NB4 (cell line): ENCODE measurements around the gene TGM3.
A peak's percentile ranks its signal among the peaks of the same experiment; 100 is the strongest.

Source experiments
- DNase-seq: peaks from one replicate; pipeline ENCODE4 v3.0.0; 2010; ENCODE audit warnings: low read depth
- H3K4me3 ChIP-seq: one replicate; pipeline ENCODE4 v1.5.1; 2011; ENCODE audit warnings: mild to moderate bottlenecking, low read depth, low read length, moderate library complexity
- CTCF ChIP-seq: IDR thresholded peaks from one replicate; pipeline ENCODE4 v1.5.1; 2012; ENCODE audit warnings: low read depth, low read length
- MAX ChIP-seq: IDR thresholded peaks from 2 replicates; pipeline ENCODE4 v1.6.1; 2011; ENCODE audit warnings: low read depth, low read length
- MYC ChIP-seq: IDR thresholded peaks from 2 replicates; pipeline ENCODE4 v1.6.1; 2011; ENCODE audit warnings: low read depth, low read length
- POLR2A ChIP-seq: IDR thresholded peaks from 2 replicates; pipeline ENCODE4 v1.6.1; 2011; ENCODE audit warnings: mild to moderate bottlenecking; ENCODE audit not compliant: insufficient read length; ENCODE audit errors: extremely low read depth

TGM3 gene

DNA sequence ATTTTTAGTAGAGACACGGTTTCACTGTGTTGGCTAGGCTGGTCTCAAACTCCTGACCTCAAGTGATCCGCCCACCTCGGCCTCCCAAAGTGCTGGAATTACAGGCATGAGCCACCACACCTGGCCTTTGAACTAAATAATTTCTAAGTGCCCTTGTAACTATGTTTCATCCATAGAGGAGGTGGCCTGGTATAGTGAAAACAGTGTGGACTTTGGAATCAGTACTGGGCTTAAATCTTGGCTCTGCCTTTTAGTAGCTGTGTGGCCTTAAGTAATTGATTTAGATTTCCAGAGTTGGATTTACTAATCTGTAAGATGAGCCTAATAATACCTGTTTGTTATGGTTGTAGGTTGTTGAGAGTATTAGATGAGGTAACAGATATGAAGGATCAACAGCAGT is 14.2 kb upstream of the TGM3 start:
- no peak for DNase-seq
- TF ChIP-seq MAX (no peak), CTCF (no peak), POLR2A (no peak), MYC (no peak)
- no peak overlapping the region for H3K4me3 ChIP-seq

DNA sequence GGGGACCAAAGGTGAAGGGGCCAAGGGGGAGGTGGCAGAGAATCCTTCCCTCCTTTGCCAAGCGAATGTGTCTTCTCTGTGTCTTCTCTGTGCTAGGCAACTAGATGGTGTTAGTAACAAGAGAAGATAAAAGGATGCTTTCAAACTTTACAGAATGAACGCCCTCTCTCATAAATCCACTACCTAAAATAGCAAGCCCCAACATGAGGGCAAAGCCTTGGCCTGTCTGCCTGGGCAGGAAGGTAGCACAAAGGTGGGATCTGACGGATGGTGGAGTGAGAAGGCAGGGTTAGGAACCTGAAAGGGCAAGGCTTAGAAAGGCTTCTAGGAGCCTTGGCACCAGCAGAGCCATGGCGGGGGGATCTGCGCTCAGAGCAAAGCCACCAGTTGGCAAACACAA is 13.6 kb upstream of the TGM3 start:
- TF ChIP-seq MAX, result no peak
- no peak for TF ChIP-seq CTCF
- no peak for DNase-seq
- no peak overlapping the region for H3K4me3 ChIP-seq

DNA sequence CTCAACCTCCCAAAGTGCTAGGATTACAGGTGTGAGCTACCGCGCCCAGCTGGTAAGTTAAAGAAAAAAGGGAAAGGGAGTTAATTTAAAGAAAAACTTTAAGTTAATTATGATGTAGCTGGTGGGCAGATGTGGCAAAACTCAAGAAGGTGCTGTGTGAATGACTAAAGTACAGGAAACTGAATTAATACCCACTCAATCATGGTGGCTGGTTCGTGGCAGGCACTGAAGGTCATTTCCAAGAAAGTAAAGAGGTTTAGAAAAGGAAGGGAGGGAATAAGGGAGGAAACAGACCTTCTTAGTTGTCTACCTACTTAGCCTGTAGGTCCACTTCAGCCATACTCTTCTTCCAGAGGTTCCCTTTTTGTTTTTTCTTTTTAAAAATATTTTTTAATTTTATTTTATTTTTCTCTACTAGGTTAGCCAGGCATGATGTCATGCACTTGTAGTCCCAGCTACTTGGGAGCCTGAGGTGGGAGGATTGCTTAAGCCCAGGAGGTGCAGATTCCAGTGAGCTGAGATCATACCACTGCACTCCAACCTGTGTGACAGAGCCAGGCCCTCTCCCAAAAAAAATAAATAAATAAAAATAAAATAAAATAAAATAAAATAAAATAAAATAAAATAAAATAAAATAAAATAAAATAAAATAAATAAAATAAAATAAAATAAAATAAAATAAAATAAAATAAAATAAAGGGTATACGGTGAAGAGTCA is 11.9 kb upstream of the TGM3 start:
- peak; percentile 1 for DNase-seq
- H3K4me3 ChIP-seq, result no peak overlapping the region
- no peak for TF ChIP-seq CTCF

GRCh38 chr20:2285193-2285592 is 10.6 kb upstream of the TGM3 start:
- DNase-seq, result no peak
- H3K4me3 ChIP-seq, result no peak overlapping the region
- no peak for TF ChIP-seq POLR2A
- no peak for TF ChIP-seq MAX
- TF ChIP-seq MYC, result no peak
- no peak for TF ChIP-seq CTCF

DNA sequence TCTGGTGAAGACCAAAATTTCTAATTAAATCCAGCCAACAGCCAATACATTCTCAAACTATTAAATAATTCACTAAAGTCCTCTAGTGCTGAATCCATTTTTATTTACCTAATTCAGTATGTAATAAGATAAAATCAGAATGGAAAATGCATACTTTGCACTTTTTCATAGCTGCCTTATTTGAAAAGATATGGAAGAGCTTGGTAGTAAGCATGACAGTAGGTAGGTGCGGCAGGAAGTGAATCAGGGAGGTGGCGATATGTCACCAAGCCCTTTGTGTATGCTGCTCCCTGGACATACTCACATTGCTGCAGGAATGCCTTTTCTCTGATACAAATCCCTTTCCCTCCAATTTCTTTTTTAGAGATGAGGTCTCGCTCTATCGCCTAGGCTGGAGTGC is 10.2 kb upstream of the TGM3 start:
- DNase-seq, result no peak
- no peak overlapping the region for H3K4me3 ChIP-seq
- no peak for TF ChIP-seq MAX
- no peak for TF ChIP-seq POLR2A
- no peak for TF ChIP-seq MYC
- TF ChIP-seq CTCF, result no peak

DNA sequence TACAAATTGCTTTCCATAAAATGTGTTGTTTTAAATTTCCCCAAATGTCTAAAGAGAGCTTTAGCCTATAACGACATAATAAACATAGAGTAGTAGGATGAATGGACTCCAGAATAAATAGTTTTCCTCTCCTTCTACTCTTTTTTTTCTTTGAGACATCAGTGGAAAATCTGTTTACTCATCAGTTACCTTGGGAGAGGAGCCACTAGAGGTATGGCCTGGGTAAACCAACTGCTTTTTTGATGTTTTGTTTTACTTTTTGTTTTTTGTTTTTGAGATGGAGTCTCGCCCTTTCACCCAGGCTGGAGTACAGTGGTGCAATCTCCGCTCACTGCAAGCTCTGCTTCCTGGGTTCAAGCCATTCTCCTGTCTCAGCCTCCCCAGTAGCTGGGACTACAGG is 8.3 kb upstream of the TGM3 start:
- no peak for TF ChIP-seq MYC
- no peak for TF ChIP-seq POLR2A
- no peak for TF ChIP-seq MAX
- TF ChIP-seq CTCF, result no peak
- no peak for DNase-seq
- no peak overlapping the region for H3K4me3 ChIP-seq
